Endothelial cell of umbilical vein (primary cell): Measurements from ENCODE around the gene PPP1CA. TPM values are rescaled to one million over a fixed set of nuclear protein-coding genes. Genes with fewer than 3 reads are reported as not detected.

Experiments
- BruUV-seq: library from RNA; stranded (reverse); fragments of 400-500 nt; replicated peaks from 2 replicates; lab custom pipeline; 2021; lab: Mats Ljungman, UMichigan
- CTCF ChIA-PET: fragments of 300-600, 350-600 bp; sonication (Branson Sonifier 250); formaldehyde crosslinking; loops from one replicate; lab custom pipeline; 2021; ENCODE audit warnings: antibody characterized with exemption, inconsistent platforms; lab: Charles Lee
- POLR2A ChIA-PET: fragments of 300-600, 350-600 bp; sonication (Branson Sonifier 250); formaldehyde crosslinking; loops from one replicate; lab custom pipeline; 2021; ENCODE audit warnings: antibody characterized with exemption, inconsistent platforms; lab: Charles Lee
- DNase-seq: peaks from one replicate; pipeline ENCODE4 v3.0.0-alpha.2; 2011; ENCODE audit warnings: low read depth, low spot score
- FAIRE-seq: peaks from 2 replicates; lab custom pipeline; 2011; peaks lifted over from hg19 to GRCh38; lab: Jason Lieb, UNC
- H2AFZ ChIP-seq: 2 replicates; pipeline ENCODE4 v1.6.0; 2012; ENCODE audit warnings: low read depth, low read length, control low read depth, inconsistent platforms
- H3K27ac ChIP-seq: 2 replicates; pipeline ENCODE4 v1.5.1; 2011; ENCODE audit warnings: low read depth, mild to moderate bottlenecking, control low read depth, low read length, moderate library complexity; ENCODE audit not compliant: insufficient read depth
- H3K27me3 ChIP-seq, 2 experiments: 2 replicates each; pipeline versions ENCODE4 v1.6.0 to v1.6.1; 2011; ENCODE audit warnings: low read length in 2 of 2, mixed read lengths in 1 of 2; ENCODE audit not compliant: control insufficient read depth in 2 of 2, insufficient read depth in 2 of 2
- H3K36me3 ChIP-seq, 2 experiments: 2 replicates in 1 of 2; 3 replicates in 1 of 2; pipeline ENCODE4 v1.5.1; 2011; ENCODE audit warnings: low read length in 2 of 2, mild to moderate bottlenecking in 1 of 2, moderate library complexity in 1 of 2; ENCODE audit not compliant: control insufficient read depth in 2 of 2, insufficient read depth in 2 of 2; ENCODE audit errors: extremely low read depth in 1 of 2
- H3K4me1 ChIP-seq: 3 replicates; pipeline ENCODE4 v1.5.1; 2011; ENCODE audit warnings: mild to moderate bottlenecking, low read length; ENCODE audit not compliant: control insufficient read depth, insufficient read depth; ENCODE audit errors: extremely low read depth
- H3K4me2 ChIP-seq: 2 replicates; pipeline ENCODE4 v1.6.1; 2011; ENCODE audit warnings: low read length, control low read depth, mixed read lengths; ENCODE audit not compliant: insufficient read depth
- H3K4me3 ChIP-seq, 3 experiments: fragments of 200-600 bp in 1 of 3; sonication (generic), shearing (Covaris generic) in 1 of 3; replicated peaks in 1 of 3; 2 replicates each; pipeline ENCODE4 v1.5.1; 2011 to 2016; ENCODE audit warnings: control low read depth in 3 of 3, low read length in 3 of 3, mild to moderate bottlenecking in 2 of 3, inconsistent platforms in 1 of 3, low read depth in 1 of 3, moderate library complexity in 1 of 3; ENCODE audit not compliant: insufficient read depth in 1 of 3
- H3K79me2 ChIP-seq: 2 replicates; pipeline ENCODE4 v1.6.0; 2012; ENCODE audit warnings: low read length, inconsistent platforms; ENCODE audit not compliant: control insufficient read depth, insufficient read depth
- H3K9ac ChIP-seq: replicated peaks from 2 replicates; pipeline ENCODE3; 2011; ENCODE audit warnings: low read length, control low read depth; ENCODE audit not compliant: insufficient read depth; ENCODE audit errors: extremely low read depth
- H3K9me1 ChIP-seq: replicated peaks from 3 replicates; pipeline ENCODE4 v1.6.0; 2011; ENCODE audit warnings: mild to moderate bottlenecking, low read length; ENCODE audit not compliant: control insufficient read depth, insufficient read depth; ENCODE audit errors: extremely low read depth
- H3K9me3 ChIP-seq: replicated peaks from 2 replicates; pipeline ENCODE4 v1.5.1; 2012; ENCODE audit warnings: low read length, inconsistent platforms; ENCODE audit not compliant: control insufficient read depth, insufficient read depth
- H4K20me1 ChIP-seq: replicated peaks from 2 replicates; pipeline ENCODE3; 2011; ENCODE audit warnings: mild to moderate bottlenecking, low read length; ENCODE audit not compliant: control insufficient read depth, insufficient read depth; ENCODE audit errors: extremely low read depth
- EZH2 ChIP-seq: IDR thresholded peaks from 2 replicates; pipeline ENCODE4 v1.6.1; 2012; ENCODE audit warnings: borderline replicate concordance, low read depth, mild to moderate bottlenecking, moderate library complexity, low read length, inconsistent platforms; ENCODE audit not compliant: severe bottlenecking
- FOS ChIP-seq: IDR thresholded peaks from 2 replicates; pipeline ENCODE4 v1.6.1; 2011; ENCODE audit warnings: mild to moderate bottlenecking, low read length, moderate library complexity, borderline replicate concordance; ENCODE audit not compliant: insufficient read depth
- GATA2 ChIP-seq: IDR thresholded peaks from 2 replicates; pipeline ENCODE4 v1.7.0; 2011; ENCODE audit warnings: low read depth, mild to moderate bottlenecking, moderate library complexity, mixed read lengths, low read length; ENCODE audit not compliant: insufficient read length, insufficient read depth
- JUN ChIP-seq: IDR thresholded peaks from 2 replicates; pipeline ENCODE4 v1.6.1; 2011; ENCODE audit warnings: borderline replicate concordance, low read depth; ENCODE audit not compliant: insufficient read length, insufficient read depth
- MYC ChIP-seq: IDR thresholded peaks from one replicate; pipeline ENCODE4 v1.6.1; 2011; ENCODE audit warnings: mild to moderate bottlenecking, low read depth, low read length
- POLR2A ChIP-seq: IDR thresholded peaks from 2 replicates; pipeline ENCODE4 v1.6.1; 2012; ENCODE audit warnings: low read depth, mild to moderate bottlenecking, control low read depth, low read length
- POLR2AphosphoS5 ChIP-seq: IDR thresholded peaks from 2 replicates; pipeline ENCODE4 v1.6.1; 2012; ENCODE audit warnings: low read depth, mild to moderate bottlenecking, control low read depth, low read length, moderate library complexity; ENCODE audit not compliant: insufficient read depth
- dilution Hi-C: fragments of 300-500 bp; cut with MboI; formaldehyde crosslinking; loops from one replicate; pipeline ENCODE4 v1.15.0; 2019; ENCODE audit warnings: low sequenced_read_pairs; ENCODE audit not compliant: extremely low pct_ligation_motif_present
- intact Hi-C: fragments of 100-400 bp; cut with micrococcal nuclease; formaldehyde crosslinking; loops from one replicate; pipeline ENCODE4 v1.10.0; 2022
- polyA plus RNA-seq, 4 experiments: library from polyadenylated mRNA; depleted of rRNA in 3 of 4; stranded (reverse) in 3 of 4; unstranded in 1 of 4; fragments of >200 nt; gene quantifications; 2 replicates each; pipeline versions ENCODE4 v1.2.1 to v1.2.3, GENCODE V29; 2011 to 2012; ENCODE audit warnings: missing spikeins in 1 of 4
- total RNA-seq: library from RNA; stranded (reverse); gene quantifications from 2 replicates; pipeline ENCODE4 v1.2.3, GENCODE V29; 2021
- TF ChIP-seq, protein P1 (sequence below): IDR thresholded peaks from 2 replicates; pipeline ENCODE4 v1.6.1; 2011; ENCODE audit not compliant: insufficient read depth, insufficient read length
- TF ChIP-seq, protein P2 (sequence below), 2 donors: IDR thresholded peaks; 1 replicate in 1 of 2; 2 replicates in 1 of 2; pipeline ENCODE4 v1.5.1; 2011; ENCODE audit warnings: low read length in 2 of 2, mild to moderate bottlenecking in 2 of 2, moderate library complexity in 2 of 2, control low read depth in 1 of 2, inconsistent platforms in 1 of 2, low read depth in 1 of 2; ENCODE audit not compliant: insufficient read depth in 1 of 2; ENCODE audit errors: extremely low read depth in 1 of 2

Gene PPP1CA
- total and polyA plus RNA-seq, 2 donors (not counting 3 experiments of a cell fraction or from before 2014, with no cell fraction given), result 192 to 419 TPM

- dilution Hi-C loops, result no loop called here
- Histone ChIP-seq H3K27me3 (peaks cover 0 to 3% of the 10 kb centered on the region in 2 experiments), H3K79me2 (no peaks in the 10 kb centered on the region), H3K36me3 (no peaks in the 10 kb centered on the region), H3K4me2 (no peak overlapping the region), H2AFZ (no peak overlapping the region), H3K9me1 (no peaks in the 10 kb centered on the region), H3K9ac (no peak overlapping the region), H3K4me1 (peaks cover 5% of the 10 kb centered on the region), H3K27ac (no peak overlapping the region), H3K4me3 (no peak overlapping the region), H3K9me3 (no peaks in the 10 kb centered on the region), H4K20me1 (no peaks in the 10 kb centered on the region)
- DNase-seq (no peak), FAIRE-seq (no peak)
- BruUV-seq, result no TSS peak
- TF ChIP-seq GATA2 (no peak), POLR2AphosphoS5 (no peak), FOS (no peak), MYC (no peak), POLR2A (no peak), JUN (no peak), EZH2 (no peak)
- TF ChIP-seq, protein P1, sequence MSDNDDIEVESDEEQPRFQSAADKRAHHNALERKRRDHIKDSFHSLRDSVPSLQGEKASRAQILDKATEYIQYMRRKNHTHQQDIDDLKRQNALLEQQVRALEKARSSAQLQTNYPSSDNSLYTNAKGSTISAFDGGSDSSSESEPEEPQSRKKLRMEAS, result no peak
- TF ChIP-seq, protein P2, sequence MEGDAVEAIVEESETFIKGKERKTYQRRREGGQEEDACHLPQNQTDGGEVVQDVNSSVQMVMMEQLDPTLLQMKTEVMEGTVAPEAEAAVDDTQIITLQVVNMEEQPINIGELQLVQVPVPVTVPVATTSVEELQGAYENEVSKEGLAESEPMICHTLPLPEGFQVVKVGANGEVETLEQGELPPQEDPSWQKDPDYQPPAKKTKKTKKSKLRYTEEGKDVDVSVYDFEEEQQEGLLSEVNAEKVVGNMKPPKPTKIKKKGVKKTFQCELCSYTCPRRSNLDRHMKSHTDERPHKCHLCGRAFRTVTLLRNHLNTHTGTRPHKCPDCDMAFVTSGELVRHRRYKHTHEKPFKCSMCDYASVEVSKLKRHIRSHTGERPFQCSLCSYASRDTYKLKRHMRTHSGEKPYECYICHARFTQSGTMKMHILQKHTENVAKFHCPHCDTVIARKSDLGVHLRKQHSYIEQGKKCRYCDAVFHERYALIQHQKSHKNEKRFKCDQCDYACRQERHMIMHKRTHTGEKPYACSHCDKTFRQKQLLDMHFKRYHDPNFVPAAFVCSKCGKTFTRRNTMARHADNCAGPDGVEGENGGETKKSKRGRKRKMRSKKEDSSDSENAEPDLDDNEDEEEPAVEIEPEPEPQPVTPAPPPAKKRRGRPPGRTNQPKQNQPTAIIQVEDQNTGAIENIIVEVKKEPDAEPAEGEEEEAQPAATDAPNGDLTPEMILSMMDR (IDR thresholded peaks at IDR 0.05; ENCODE audit: extremely low read depth in 1 of 2, insufficient read depth in 1 of 2, low read depth in 1 of 2, low read length in 2 of 2), result no peak
- POLR2A ChIA-PET, result no interaction called here
- CTCF ChIA-PET, result no interaction called here
- intact Hi-C loops, result no loop called here
These were observed 4.8 kb upstream of the PPP1CA start for GRCh38 chr11:67406420-67406968.
